Measurements from ENCODE around the gene PLK2. TPM values are rescaled to one million over a fixed set of nuclear protein-coding genes. Genes with fewer than 3 reads are reported as not detected.

PLK2 gene
- total RNA-seq, 1 experiment from 2014 or later, result 372 TPM

DNA sequence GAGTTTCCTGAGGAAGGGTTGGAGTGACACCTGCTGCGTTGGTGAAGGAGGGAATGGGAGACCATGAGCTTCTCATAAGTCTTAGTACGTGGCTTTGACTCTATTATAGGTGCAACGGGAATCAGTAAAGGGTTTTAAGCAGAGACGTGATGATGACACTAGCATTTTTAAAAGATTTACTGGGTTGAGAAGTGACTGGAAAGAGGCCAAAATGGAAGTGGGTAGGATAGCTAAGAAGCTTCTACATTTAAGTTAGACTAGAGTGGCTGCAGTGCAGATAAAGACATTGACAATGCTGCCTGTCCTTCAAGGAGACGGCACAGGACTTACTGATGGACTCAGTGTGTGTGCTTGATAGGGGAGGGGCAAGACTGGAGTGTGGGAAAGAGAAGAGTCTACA lies 37.5 kb upstream of the PLK2 start:
- no TSS peak for BruUV-seq (replicated peaks)
- H3K27ac ChIP-seq (ENCODE audit: low read length), result no peak overlapping the region

DNA sequence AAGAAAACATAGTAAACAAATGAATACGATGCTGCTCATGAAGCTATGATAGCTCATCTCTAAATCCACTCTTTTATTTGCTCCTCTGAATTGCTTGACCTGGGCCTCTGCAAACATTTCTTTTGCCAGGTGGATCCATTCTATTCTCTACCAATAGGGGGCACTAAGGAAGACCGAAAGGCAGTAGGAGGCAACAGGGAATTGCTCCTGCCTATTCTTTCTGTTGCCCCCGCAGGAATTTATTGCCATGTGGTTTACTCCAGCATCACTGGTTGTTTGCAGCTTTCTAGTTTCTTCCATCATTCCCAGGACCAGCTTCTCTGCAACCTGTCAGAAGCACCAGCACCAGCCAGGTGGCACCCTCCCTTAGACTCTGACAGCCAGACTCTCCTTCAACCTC lies 36.6 kb upstream of the PLK2 start:
- no peaks in the 10 kb centered on the region for H3K9me2 ChIP-seq (replicated peaks; ENCODE audit: low read length)
- no peak for DNase-seq
- intact Hi-C loops (cut with micrococcal nuclease), result no loop called here

More for the DNA sequence above, 37.5 kb upstream of the PLK2 start:
- H3K79me2 ChIP-seq (ENCODE audit: low read length), result no peaks in the 10 kb centered on the region
- TF ChIP-seq, protein P1, sequence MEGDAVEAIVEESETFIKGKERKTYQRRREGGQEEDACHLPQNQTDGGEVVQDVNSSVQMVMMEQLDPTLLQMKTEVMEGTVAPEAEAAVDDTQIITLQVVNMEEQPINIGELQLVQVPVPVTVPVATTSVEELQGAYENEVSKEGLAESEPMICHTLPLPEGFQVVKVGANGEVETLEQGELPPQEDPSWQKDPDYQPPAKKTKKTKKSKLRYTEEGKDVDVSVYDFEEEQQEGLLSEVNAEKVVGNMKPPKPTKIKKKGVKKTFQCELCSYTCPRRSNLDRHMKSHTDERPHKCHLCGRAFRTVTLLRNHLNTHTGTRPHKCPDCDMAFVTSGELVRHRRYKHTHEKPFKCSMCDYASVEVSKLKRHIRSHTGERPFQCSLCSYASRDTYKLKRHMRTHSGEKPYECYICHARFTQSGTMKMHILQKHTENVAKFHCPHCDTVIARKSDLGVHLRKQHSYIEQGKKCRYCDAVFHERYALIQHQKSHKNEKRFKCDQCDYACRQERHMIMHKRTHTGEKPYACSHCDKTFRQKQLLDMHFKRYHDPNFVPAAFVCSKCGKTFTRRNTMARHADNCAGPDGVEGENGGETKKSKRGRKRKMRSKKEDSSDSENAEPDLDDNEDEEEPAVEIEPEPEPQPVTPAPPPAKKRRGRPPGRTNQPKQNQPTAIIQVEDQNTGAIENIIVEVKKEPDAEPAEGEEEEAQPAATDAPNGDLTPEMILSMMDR (conservative IDR thresholded peaks at IDR 0.05; ENCODE audit: low read depth, low read length), result no peak
- no peak for TF ChIP-seq EZH2phosphoT487 (IDR thresholded peaks at IDR 0.05; ENCODE audit: borderline replicate concordance, low read length)
- no peak for TF ChIP-seq EZH2 (IDR thresholded peaks at IDR 0.05; ENCODE audit: low read length, unreplicated experiment)
- H3K36me3 ChIP-seq (ENCODE audit: low read depth, low read length), result no peaks in the 10 kb centered on the region
- no peak overlapping the region for H3K4me2 ChIP-seq (ENCODE audit: low read length)
- H3K9me3 ChIP-seq (ENCODE audit: low read length), result no peaks in the 10 kb centered on the region
- H3F3A ChIP-seq (ENCODE audit: low read length, unreplicated experiment), result no peaks in the 10 kb centered on the region
- peaks cover 15% of the 10 kb centered on the region for H3K27me3 ChIP-seq (ENCODE audit: low read length)
- no peak overlapping the region for H3K9ac ChIP-seq (ENCODE audit: low read length)
- H3K4me3 ChIP-seq (ENCODE audit: low read length), result no peak overlapping the region
- intact Hi-C loops (cut with micrococcal nuclease), result no loop called here
- ChIA-PET POLR2A (ENCODE audit: unreplicated experiment) (no interaction called here), CTCF (no interaction called here)
- DNase-seq (no peak), ATAC-seq (no peak)
- no peaks in the 10 kb centered on the region for H3K4me1 ChIP-seq (ENCODE audit: insufficient read depth, low read length)
- no peak overlapping the region for H2AFZ ChIP-seq (ENCODE audit: low read length)
- no peaks in the 10 kb centered on the region for H4K20me1 ChIP-seq (ENCODE audit: low read length)
- H3K9me2 ChIP-seq (replicated peaks; ENCODE audit: low read length), result no peaks in the 10 kb centered on the region

GRCh38 chr5:58493141-58493540 lies 33.3 kb upstream of the PLK2 start:
- BruUV-seq (replicated peaks), result no TSS peak
- intact Hi-C loops (cut with micrococcal nuclease), result no loop called here
- no peak for ATAC-seq
- Histone ChIP-seq H3K9me2 (replicated peaks; ENCODE audit: low read length) (no peaks in the 10 kb centered on the region), H2AFZ (ENCODE audit: low read length) (no peak overlapping the region), H3K9me3 (ENCODE audit: low read length) (no peaks in the 10 kb centered on the region), H3K36me3 (ENCODE audit: low read depth, low read length) (no peaks in the 10 kb centered on the region), H3K27ac (ENCODE audit: low read length) (no peak overlapping the region), H3K27me3 (ENCODE audit: low read length) (peaks cover 42% of the 10 kb centered on the region), H3K4me3 (ENCODE audit: low read length) (no peak overlapping the region), H3K4me1 (ENCODE audit: insufficient read depth, low read length) (no peaks in the 10 kb centered on the region), H3K4me2 (ENCODE audit: low read length) (no peak overlapping the region), H3K79me2 (ENCODE audit: low read length) (no peaks in the 10 kb centered on the region), H3F3A (ENCODE audit: low read length, unreplicated experiment) (no peaks in the 10 kb centered on the region), H3K9ac (ENCODE audit: low read length) (no peak overlapping the region), H4K20me1 (ENCODE audit: low read length) (no peaks in the 10 kb centered on the region)
- no peak for DNase-seq
- CTCF ChIA-PET, result no interaction called here
- POLR2A ChIA-PET (ENCODE audit: unreplicated experiment), result no interaction called here
- TF ChIP-seq, protein P1 (conservative IDR thresholded peaks at IDR 0.05; ENCODE audit: low read depth, low read length), result no peak
- TF ChIP-seq EZH2phosphoT487 (IDR thresholded peaks at IDR 0.05; ENCODE audit: borderline replicate concordance, low read length) (no peak), EZH2 (IDR thresholded peaks at IDR 0.05; ENCODE audit: low read length, unreplicated experiment) (no peak)

More for the DNA sequence above, 36.6 kb upstream of the PLK2 start:
- no peaks in the 10 kb centered on the region for H3F3A ChIP-seq (ENCODE audit: low read length, unreplicated experiment)
- no peaks in the 10 kb centered on the region for H3K79me2 ChIP-seq (ENCODE audit: low read length)
- H3K4me3 ChIP-seq (ENCODE audit: low read length), result no peak overlapping the region
- POLR2A ChIA-PET (ENCODE audit: unreplicated experiment), result no interaction called here
- H3K4me1 ChIP-seq (ENCODE audit: insufficient read depth, low read length), result no peaks in the 10 kb centered on the region
- no peak overlapping the region for H3K9ac ChIP-seq (ENCODE audit: low read length)
- H3K27me3 ChIP-seq (ENCODE audit: low read length), result peaks cover 17% of the 10 kb centered on the region
- CTCF ChIA-PET, result no interaction called here
- BruUV-seq (replicated peaks), result no TSS peak
- no peak overlapping the region for H3K4me2 ChIP-seq (ENCODE audit: low read length)
- H3K9me3 ChIP-seq (ENCODE audit: low read length), result no peaks in the 10 kb centered on the region
- TF ChIP-seq EZH2phosphoT487 (IDR thresholded peaks at IDR 0.05; ENCODE audit: borderline replicate concordance, low read length), result no peak
- no peak for TF ChIP-seq EZH2 (IDR thresholded peaks at IDR 0.05; ENCODE audit: low read length, unreplicated experiment)
- TF ChIP-seq, protein P1 (conservative IDR thresholded peaks at IDR 0.05; ENCODE audit: low read depth, low read length), result peak; percentile 30; the same call in 1 of the 2 replicates
- no peaks in the 10 kb centered on the region for H3K36me3 ChIP-seq (ENCODE audit: low read depth, low read length)
- H3K27ac ChIP-seq (ENCODE audit: low read length), result no peak overlapping the region
- ATAC-seq, result no peak
- H4K20me1 ChIP-seq (ENCODE audit: low read length), result no peaks in the 10 kb centered on the region
- no peak overlapping the region for H2AFZ ChIP-seq (ENCODE audit: low read length)
